Measurements from ENCODE around the gene RAPGEF4.

GRCh38 chr2:173044686-173045085 lies 309.0 kb downstream of the RAPGEF4 start:
- TF ChIP-seq POLR2AphosphoS5 (IDR thresholded peaks at IDR 0.05; ENCODE audit: low read depth, low read length) (no peak), TAF1 (IDR thresholded peaks at IDR 0.05; ENCODE audit: borderline replicate concordance, insufficient read depth, low read length) (no peak)
